Memory B cell (primary cell): ENCODE measurements around the gene PRMT2.
"Not testable (repeated sequence)": the region's sequence is repeated elsewhere in the genome, so short reads cannot be mapped to it uniquely, and the experiment has no call there.

ENCODE experiments used
- ATAC-seq: fragments of 150-1000 bp; cut with Tn5 transposase; 2 replicates; pipeline ENCODE4 v1.10.0; 2021; ENCODE audit warnings: low read depth, mild to moderate bottlenecking, moderate library complexity
- DNase-seq, 2 donors: peaks; one replicate each; pipeline ENCODE4 v3.0.0; 2022; ENCODE audit warnings: low spot score in 2 of 2
- H3K27ac Mint-ChIP-seq: one replicate; pipeline ENCODE4 v1.8.0; 2022; ENCODE audit warnings: mild to moderate bottlenecking, moderate library complexity, mixed read lengths
- H3K27me3 Mint-ChIP-seq: one replicate; pipeline ENCODE4 v1.8.0; 2022; ENCODE audit warnings: mixed read lengths
- H3K36me3 Mint-ChIP-seq: one replicate; pipeline ENCODE4 v1.8.0; 2022; ENCODE audit warnings: mild to moderate bottlenecking, mixed read lengths
- H3K4me1 Mint-ChIP-seq: one replicate; pipeline ENCODE4 v1.8.0; 2022; ENCODE audit warnings: mixed read lengths
- H3K4me3 Mint-ChIP-seq: one replicate; pipeline ENCODE4 v1.8.0; 2022; ENCODE audit warnings: mild to moderate bottlenecking, moderate library complexity, mixed read lengths
- H3K9me3 Mint-ChIP-seq: one replicate; pipeline ENCODE4 v1.8.0; 2022; ENCODE audit warnings: mixed read lengths

PRMT2 gene

GRCh38 chr21:46625759-46626158 is 9.7 kb upstream of the PRMT2 start:
- DNase-seq (no peak), ATAC-seq (no peak)
- H3K9me3 Mint-ChIP-seq = peaks cover 6% of the 10 kb centered on the region
- H3K4me1 Mint-ChIP-seq = no peaks in the 10 kb centered on the region
- no peak overlapping the region for H3K4me3 Mint-ChIP-seq
- H3K27ac Mint-ChIP-seq = no peak overlapping the region
- peaks cover 11% of the 10 kb centered on the region for H3K27me3 Mint-ChIP-seq
- H3K36me3 Mint-ChIP-seq = peaks cover 3% of the 10 kb centered on the region

- H3K4me3 Mint-ChIP-seq = no peak overlapping the region
- peaks cover 18% of the 10 kb centered on the region for H3K27me3 Mint-ChIP-seq
- DNase-seq (no peak), ATAC-seq (no peak)
- no peak overlapping the region for H3K27ac Mint-ChIP-seq
- H3K36me3 Mint-ChIP-seq = peaks cover 3% of the 10 kb centered on the region
- H3K9me3 Mint-ChIP-seq = peaks cover 6% of the 10 kb centered on the region
- H3K4me1 Mint-ChIP-seq = no peaks in the 10 kb centered on the region
These were observed 8.9 kb upstream of the PRMT2 start for GRCh38 chr21:46626536-46626935.

GRCh38 chr21:46626975-46627501 is 8.4 kb upstream of the PRMT2 start:
- H3K4me3 Mint-ChIP-seq = no peak overlapping the region
- H3K36me3 Mint-ChIP-seq = peaks cover 3% of the 10 kb centered on the region
- ATAC-seq = no peak
- peaks cover 6% of the 10 kb centered on the region for H3K9me3 Mint-ChIP-seq
- H3K27ac Mint-ChIP-seq = no peak overlapping the region
- no peaks in the 10 kb centered on the region for H3K4me1 Mint-ChIP-seq
- peaks cover 19% of the 10 kb centered on the region for H3K27me3 Mint-ChIP-seq
- no peak for DNase-seq

GRCh38 chr21:46627726-46628125 is 7.7 kb upstream of the PRMT2 start:
- H3K27me3 Mint-ChIP-seq = peaks cover 17% of the 10 kb centered on the region
- peaks cover 6% of the 10 kb centered on the region for H3K9me3 Mint-ChIP-seq
- no peaks in the 10 kb centered on the region for H3K4me1 Mint-ChIP-seq
- no peak overlapping the region for H3K27ac Mint-ChIP-seq
- H3K4me3 Mint-ChIP-seq = no peak overlapping the region
- H3K36me3 Mint-ChIP-seq = peaks cover 3% of the 10 kb centered on the region
- ATAC-seq (no peak), DNase-seq (no peak)

- no peak for DNase-seq
- no peak overlapping the region for H3K4me3 Mint-ChIP-seq
- H3K4me1 Mint-ChIP-seq = no peaks in the 10 kb centered on the region
- H3K27ac Mint-ChIP-seq = no peak overlapping the region
- H3K27me3 Mint-ChIP-seq = peaks cover 17% of the 10 kb centered on the region
- no peak for ATAC-seq
- peaks cover 3% of the 10 kb centered on the region for H3K36me3 Mint-ChIP-seq
- H3K9me3 Mint-ChIP-seq = peaks cover 6% of the 10 kb centered on the region
These were observed 6.6 kb upstream of the PRMT2 start for GRCh38 chr21:46628868-46629267.

GRCh38 chr21:46630915-46631314 is 4.6 kb upstream of the PRMT2 start:
- not testable (repeated sequence) for H3K4me3 Mint-ChIP-seq, H3K36me3 Mint-ChIP-seq, DNase-seq, ATAC-seq, H3K4me1 Mint-ChIP-seq, H3K27ac Mint-ChIP-seq, H3K9me3 Mint-ChIP-seq
- H3K27me3 Mint-ChIP-seq = peaks cover 17% of the 10 kb centered on the region

GRCh38 chr21:46633566-46633965 is 1.9 kb upstream of the PRMT2 start:
- H3K4me3 Mint-ChIP-seq = no peak overlapping the region

GRCh38 chr21:46634427-46634826 is 1.0 kb upstream of the PRMT2 start:
- Mint-ChIP-seq H3K27me3 (peaks cover 10% of the 10 kb centered on the region), H3K9me3 (no peaks in the 10 kb centered on the region), H3K4me3 (peak overlapping the region; percentile 92), H3K27ac (peak overlapping the region; percentile 93), H3K36me3 (peaks cover 4% of the 10 kb centered on the region), H3K4me1 (peaks cover 23% of the 10 kb centered on the region)
- no peak for DNase-seq
- ATAC-seq = no peak

More at GRCh38 chr21:46633566-46633965, 1.9 kb upstream of the PRMT2 start:
- Mint-ChIP-seq H3K36me3 (peaks cover 4% of the 10 kb centered on the region), H3K9me3 (no peaks in the 10 kb centered on the region), H3K27ac (no peak overlapping the region), H3K27me3 (peaks cover 10% of the 10 kb centered on the region), H3K4me1 (peaks cover 20% of the 10 kb centered on the region)
- DNase-seq (no peak), ATAC-seq (no peak)

- no peaks in the 10 kb centered on the region for H3K9me3 Mint-ChIP-seq
- peaks cover 10% of the 10 kb centered on the region for H3K27me3 Mint-ChIP-seq
- peak overlapping the region; percentile 92 for H3K4me3 Mint-ChIP-seq
- peak overlapping the region; percentile 93 for H3K27ac Mint-ChIP-seq
- ATAC-seq (peak; percentile 25), DNase-seq (no peak)
- peaks cover 27% of the 10 kb centered on the region for H3K4me1 Mint-ChIP-seq
- H3K36me3 Mint-ChIP-seq = peaks cover 6% of the 10 kb centered on the region
These were observed 529 bp upstream of the PRMT2 start for GRCh38 chr21:46634966-46635323.

GRCh38 chr21:46636181-46636512 is 673 bp downstream of the PRMT2 start:
- Mint-ChIP-seq H3K27me3 (peaks cover 5% of the 10 kb centered on the region), H3K4me1 (peaks cover 33% of the 10 kb centered on the region), H3K27ac (peak overlapping the region; percentile 93), H3K4me3 (peak overlapping the region; percentile 92), H3K9me3 (no peaks in the 10 kb centered on the region), H3K36me3 (peaks cover 12% of the 10 kb centered on the region)
- no peak for DNase-seq
- no peak for ATAC-seq

- DNase-seq = no peak
These were observed 1.2 kb downstream of the PRMT2 start for GRCh38 chr21:46636550-46637285.

GRCh38 chr21:46637952-46638746 is 2.7 kb downstream of the PRMT2 start:
- peaks cover 36% of the 10 kb centered on the region for H3K4me1 Mint-ChIP-seq
- ATAC-seq (no peak), DNase-seq (no peak)
- peaks cover 18% of the 10 kb centered on the region for H3K36me3 Mint-ChIP-seq
- peak overlapping the region; percentile 28 for H3K27ac Mint-ChIP-seq
- no peak overlapping the region for H3K4me3 Mint-ChIP-seq
- no peaks in the 10 kb centered on the region for H3K27me3 Mint-ChIP-seq
- no peaks in the 10 kb centered on the region for H3K9me3 Mint-ChIP-seq

More at GRCh38 chr21:46636550-46637285, 1.2 kb downstream of the PRMT2 start:
- H3K4me1 Mint-ChIP-seq = peaks cover 34% of the 10 kb centered on the region
- H3K9me3 Mint-ChIP-seq = no peaks in the 10 kb centered on the region
- H3K27me3 Mint-ChIP-seq = no peaks in the 10 kb centered on the region
- peak overlapping the region; percentile 92 for H3K4me3 Mint-ChIP-seq
- H3K27ac Mint-ChIP-seq = peak overlapping the region; percentile 93
- ATAC-seq = no peak
- H3K36me3 Mint-ChIP-seq = peaks cover 16% of the 10 kb centered on the region

- no peak overlapping the region for H3K27ac Mint-ChIP-seq
- H3K4me3 Mint-ChIP-seq = no peak overlapping the region
- ATAC-seq (no peak), DNase-seq (no peak)
- peaks cover 33% of the 10 kb centered on the region for H3K4me1 Mint-ChIP-seq
- H3K27me3 Mint-ChIP-seq = no peaks in the 10 kb centered on the region
- no peaks in the 10 kb centered on the region for H3K9me3 Mint-ChIP-seq
- H3K36me3 Mint-ChIP-seq = peaks cover 26% of the 10 kb centered on the region
These were observed 4.3 kb downstream of the PRMT2 start for GRCh38 chr21:46639489-46640386.

GRCh38 chr21:46641656-46642055 is 6.2 kb downstream of the PRMT2 start:
- Mint-ChIP-seq H3K9me3 (no peaks in the 10 kb centered on the region), H3K36me3 (peaks cover 38% of the 10 kb centered on the region), H3K27ac (no peak overlapping the region), H3K4me3 (no peak overlapping the region), H3K27me3 (no peaks in the 10 kb centered on the region), H3K4me1 (peaks cover 27% of the 10 kb centered on the region)
- ATAC-seq (no peak), DNase-seq (no peak)
